K562 treated with DMSO at 1 percent for 4 hours (cell line): ENCODE data around the gene INTS6. TPM values are rescaled to one million over a fixed set of nuclear protein-coding genes. Genes with fewer than 3 reads are reported as not detected.

Experiments
- total RNA-seq: library from RNA; unstranded; fragments of 300-600 nt; gene quantifications from 2 replicates; pipeline ENCODE4 v1.2.3, GENCODE V29; 2022; ENCODE audit not compliant: insufficient read depth

INTS6 gene, protein sequence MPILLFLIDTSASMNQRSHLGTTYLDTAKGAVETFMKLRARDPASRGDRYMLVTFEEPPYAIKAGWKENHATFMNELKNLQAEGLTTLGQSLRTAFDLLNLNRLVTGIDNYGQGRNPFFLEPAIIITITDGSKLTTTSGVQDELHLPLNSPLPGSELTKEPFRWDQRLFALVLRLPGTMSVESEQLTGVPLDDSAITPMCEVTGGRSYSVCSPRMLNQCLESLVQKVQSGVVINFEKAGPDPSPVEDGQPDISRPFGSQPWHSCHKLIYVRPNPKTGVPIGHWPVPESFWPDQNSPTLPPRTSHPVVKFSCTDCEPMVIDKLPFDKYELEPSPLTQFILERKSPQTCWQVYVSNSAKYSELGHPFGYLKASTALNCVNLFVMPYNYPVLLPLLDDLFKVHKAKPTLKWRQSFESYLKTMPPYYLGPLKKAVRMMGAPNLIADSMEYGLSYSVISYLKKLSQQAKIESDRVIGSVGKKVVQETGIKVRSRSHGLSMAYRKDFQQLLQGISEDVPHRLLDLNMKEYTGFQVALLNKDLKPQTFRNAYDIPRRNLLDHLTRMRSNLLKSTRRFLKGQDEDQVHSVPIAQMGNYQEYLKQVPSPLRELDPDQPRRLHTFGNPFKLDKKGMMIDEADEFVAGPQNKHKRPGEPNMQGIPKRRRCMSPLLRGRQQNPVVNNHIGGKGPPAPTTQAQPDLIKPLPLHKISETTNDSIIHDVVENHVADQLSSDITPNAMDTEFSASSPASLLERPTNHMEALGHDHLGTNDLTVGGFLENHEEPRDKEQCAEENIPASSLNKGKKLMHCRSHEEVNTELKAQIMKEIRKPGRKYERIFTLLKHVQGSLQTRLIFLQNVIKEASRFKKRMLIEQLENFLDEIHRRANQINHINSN
- total RNA-seq = 8.6 and 12.6 TPM in 2 replicates

DNA sequence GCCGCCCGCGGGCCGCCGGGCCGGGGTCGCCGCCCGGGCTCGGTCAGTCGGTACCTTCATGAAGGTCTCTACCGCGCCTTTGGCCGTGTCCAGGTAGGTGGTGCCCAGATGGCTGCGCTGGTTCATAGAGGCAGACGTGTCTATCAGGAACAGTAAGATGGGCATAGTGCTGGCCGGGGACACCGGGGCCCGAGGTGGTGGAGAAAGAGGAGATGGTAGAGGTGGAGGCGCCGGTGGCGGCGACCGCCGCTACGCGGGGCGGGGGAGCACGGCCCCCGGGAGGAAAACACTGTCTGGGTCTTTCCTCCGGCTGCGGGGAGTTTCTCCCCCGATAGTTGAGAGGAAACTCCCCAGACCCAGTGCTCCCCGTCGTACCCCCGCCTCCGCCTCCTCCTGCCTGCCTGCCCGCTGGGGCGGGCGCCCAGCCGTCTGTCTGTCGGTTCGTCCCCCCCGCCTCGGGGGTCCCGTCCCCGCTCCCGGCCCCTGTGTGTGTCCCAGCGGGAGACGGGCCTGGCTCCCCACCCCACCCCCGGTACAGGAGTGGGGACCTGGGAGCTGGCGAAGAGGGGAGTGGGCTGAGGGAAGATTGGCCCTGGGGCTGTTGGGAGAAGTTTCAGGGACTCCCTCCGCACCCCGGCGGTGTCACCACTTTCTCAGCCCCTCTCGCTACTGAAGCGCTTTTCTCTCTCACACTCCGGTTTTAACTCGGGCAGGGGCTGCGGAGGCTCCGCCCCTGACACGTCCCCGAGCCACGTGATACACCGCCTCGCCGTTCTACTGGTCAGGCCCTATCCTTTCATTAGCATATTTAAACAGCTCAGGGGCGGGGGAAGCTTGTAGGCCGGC, at the start of gene INTS6:
Gene INTS6 (minus strand): TSS at position 676 of the 846 bp plus-strand sequence. CDS start 511 bp downstream, at position 165.

DNA sequence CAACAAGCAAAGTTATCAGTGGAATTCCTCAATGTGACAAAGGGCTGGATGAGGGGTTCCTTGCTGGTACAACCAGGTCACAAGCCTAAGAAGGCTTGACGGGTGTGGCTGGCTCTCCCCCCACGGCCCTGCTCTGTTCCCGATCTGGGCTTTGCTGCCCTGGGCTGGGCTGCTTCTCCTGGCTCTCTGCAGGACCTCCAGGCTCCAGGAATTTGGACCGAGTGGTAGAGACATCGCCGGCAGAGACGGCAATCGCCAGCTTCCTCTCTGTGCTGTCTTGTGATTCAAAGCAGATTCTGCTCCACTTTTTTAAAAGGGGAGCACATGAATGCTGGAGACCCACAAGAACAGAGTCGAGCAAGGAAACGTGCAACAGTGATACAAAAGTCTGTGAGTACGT, 113.5 kb downstream of the INTS6 start, which contains the start of gene SERPINE3:
Gene SERPINE3 (plus strand): TSS at position 338 of the 400 bp plus-strand sequence. CDS start 1,401 bp downstream, outside the sequence.

Other genes starting within 250 kb of the INTS6 start
- not detected in 2 replicates for gene FAM124A, start 230.6 kb downstream of the INTS6 start, total RNA-seq
- not detected in 2 replicates for gene SERPINE3, start 113.3 kb downstream of the INTS6 start, total RNA-seq
- gene WDFY2, start 131.4 kb upstream of the INTS6 start, total RNA-seq = 4.7 and 11.9 TPM in 2 replicates